PC-9 (cell line): ENCODE data around the gene RBMS2. TPM values are rescaled to one million over a fixed set of nuclear protein-coding genes. Genes with fewer than 3 reads are reported as not detected.

Experiments
- BruUV-seq: library from RNA; stranded (reverse); fragments of 400-500 nt; replicated peaks from 2 replicates; lab custom pipeline; 2021; lab: Mats Ljungman, UMichigan
- CTCF ChIA-PET: fragments of 300-600 bp; sonication (Branson Sonifier 250); formaldehyde crosslinking; loops from one replicate; lab custom pipeline; 2022; ENCODE audit warnings: antibody characterized with exemption; lab: Charles Lee
- POLR2A ChIA-PET: fragments of 300-600 bp; sonication (Branson Sonifier 250); formaldehyde crosslinking; loops from one replicate; lab custom pipeline; 2022; ENCODE audit warnings: antibody characterized with exemption; ENCODE audit not compliant: unreplicated experiment; lab: Charles Lee
- DNase-seq, 2 experiments: peaks; one replicate each; pipeline versions ENCODE4 v3.0.0 to v3.0.0-alpha.2; 2015 to 2022; ENCODE audit warnings: mixed read lengths in 1 of 2
- H2AFZ ChIP-seq: fragments of 200-600 bp; sonication (generic); 2 replicates; pipeline ENCODE4 v1.8.1; 2017; ENCODE audit warnings: antibody characterized with exemption
- H3F3A ChIP-seq: fragments of 200-600 bp; sonication (generic); 2 replicates; pipeline ENCODE4 v1.8.1; 2017; ENCODE audit warnings: antibody characterized with exemption, mild to moderate bottlenecking, low read depth; ENCODE audit not compliant: insufficient read depth
- H3K27ac ChIP-seq: fragments of 200-600 bp; sonication (generic); 2 replicates; pipeline ENCODE4 v1.6.1; 2016; ENCODE audit warnings: mixed run types
- H3K27me3 ChIP-seq: fragments of 200-600 bp; sonication (generic); 2 replicates; pipeline ENCODE4 v1.6.1; 2016; ENCODE audit warnings: low read depth, mixed run types; ENCODE audit not compliant: insufficient read depth
- H3K36me3 ChIP-seq: fragments of 200-600 bp; sonication (generic); 2 replicates; pipeline ENCODE4 v1.6.1; 2016; ENCODE audit warnings: low read depth, mixed run types
- H3K4me1 ChIP-seq: fragments of 200-600 bp; sonication (generic); replicated peaks from 2 replicates; pipeline ENCODE4 v1.6.1; 2016; ENCODE audit warnings: mixed run types; ENCODE audit not compliant: insufficient read depth
- H3K4me2 ChIP-seq: fragments of 200-600 bp; sonication (generic); 2 replicates; pipeline ENCODE4 v1.6.1; 2017; ENCODE audit warnings: mixed run types
- H3K4me3 ChIP-seq: fragments of 200-600 bp; sonication (generic); 2 replicates; pipeline ENCODE4 v1.6.1; 2016; ENCODE audit warnings: mixed run types
- H3K79me2 ChIP-seq: fragments of 200-600 bp; sonication (generic); 2 replicates; pipeline ENCODE4 v1.6.1; 2017; ENCODE audit warnings: low read depth, mixed run types
- H3K9me2 ChIP-seq: fragments of 200-600 bp; sonication (generic); 2 replicates; pipeline ENCODE4 v1.8.1; 2017; ENCODE audit warnings: mild to moderate bottlenecking; ENCODE audit not compliant: insufficient read depth
- H3K9me3 ChIP-seq: fragments of 200-600 bp; sonication (generic); 2 replicates; pipeline ENCODE4 v1.8.1; 2016; ENCODE audit warnings: low read depth; ENCODE audit not compliant: insufficient read depth
- H4K20me1 ChIP-seq: fragments of 200-600 bp; sonication (generic); 2 replicates; pipeline ENCODE4 v1.8.1; 2017; ENCODE audit not compliant: insufficient read depth
- EZH2 ChIP-seq: fragments of 200-600 bp; sonication (generic); IDR thresholded peaks from 2 replicates; pipeline ENCODE4 v1.8.0; 2017; ENCODE audit warnings: antibody characterized with exemption, low read depth
- intact Hi-C: fragments of 100-400 bp; cut with micrococcal nuclease; formaldehyde crosslinking; loops from one replicate; pipeline ENCODE4 v1.10.0; 2022; ENCODE audit not compliant: unreplicated experiment
- total RNA-seq: library from RNA; stranded (reverse); gene quantifications from 2 replicates; pipeline ENCODE4 v1.2.3, GENCODE V29; 2021
- TF ChIP-seq, protein P1 (sequence below): fragments of 200-600 bp; sonication (generic); conservative IDR thresholded peaks from 2 replicates; pipeline ENCODE4 v1.6.1; 2017; ENCODE audit warnings: mixed run types, antibody characterized with exemption, mild to moderate bottlenecking, moderate library complexity

Gene RBMS2
- total RNA-seq, 1 experiment from 2014 or later = 81.8 TPM

DNA sequence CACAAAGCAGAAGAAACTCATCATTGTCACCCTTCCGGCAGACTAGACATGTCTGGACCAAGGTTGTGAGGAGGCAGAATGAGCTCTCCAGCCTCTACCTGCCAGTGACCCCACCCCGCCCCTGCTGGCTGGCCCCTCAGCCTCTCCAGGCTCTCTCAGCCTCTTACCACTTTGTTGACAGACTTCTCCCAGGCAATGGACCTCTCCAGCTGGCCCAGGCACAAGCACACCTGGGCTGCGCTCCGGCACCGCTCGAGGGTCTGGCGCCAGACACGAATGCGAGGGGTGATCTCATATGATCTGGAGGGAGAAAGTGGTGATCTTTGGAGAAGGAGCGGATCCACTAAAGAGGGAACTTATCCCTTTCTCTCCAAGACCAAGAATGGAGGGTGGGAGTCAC is 78.2 kb downstream of the RBMS2 start:
- H3K27me3 ChIP-seq = no peaks in the 10 kb centered on the region
- H3K79me2 ChIP-seq = no peaks in the 10 kb centered on the region
- POLR2A ChIA-PET = no interaction called here
- H3K4me1 ChIP-seq = no peaks in the 10 kb centered on the region
- no peak overlapping the region for H3K27ac ChIP-seq
- no peaks in the 10 kb centered on the region for H3K9me3 ChIP-seq
- H3K4me2 ChIP-seq = no peak overlapping the region
- H4K20me1 ChIP-seq = peaks cover under 1% of the 10 kb centered on the region; the same call in 1 of the 2 replicates
- no peak overlapping the region for H2AFZ ChIP-seq
- DNase-seq = no peak
- peaks cover 33% of the 10 kb centered on the region for H3F3A ChIP-seq
- CTCF ChIA-PET = no interaction called here
- TF ChIP-seq EZH2 = no peak
- BruUV-seq = no TSS peak
- H3K9me2 ChIP-seq = no peaks in the 10 kb centered on the region
- no peak overlapping the region for H3K4me3 ChIP-seq
- intact Hi-C loops = no loop called here
- peaks cover 11% of the 10 kb centered on the region; the same call in 1 of the 2 replicates for H3K36me3 ChIP-seq

DNA sequence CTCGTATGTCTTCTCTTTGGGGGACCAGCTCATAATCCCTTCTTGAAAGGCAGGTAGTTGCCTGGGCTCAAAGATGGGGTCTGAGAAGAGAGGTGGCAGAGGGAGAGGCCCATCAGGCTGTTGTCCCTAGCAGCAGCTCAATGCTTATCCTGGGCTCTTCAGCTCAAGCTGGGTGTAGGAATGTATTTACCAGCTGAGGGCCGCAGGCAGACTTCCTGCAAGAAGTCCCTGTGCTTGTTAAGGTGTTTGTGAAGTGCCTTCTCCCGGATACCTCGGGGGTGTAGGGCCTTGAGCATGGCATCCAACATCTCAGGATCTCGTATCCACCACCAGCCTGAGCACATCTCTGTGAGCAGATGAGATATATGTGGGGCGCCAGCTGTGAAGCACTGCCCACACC is 79.1 kb downstream of the RBMS2 start:
- peaks cover 12% of the 10 kb centered on the region; the same call in 1 of the 2 replicates for H3K36me3 ChIP-seq
- no peaks in the 10 kb centered on the region for H3K4me1 ChIP-seq
- no peak overlapping the region for H3K4me3 ChIP-seq
- H3K9me2 ChIP-seq = no peaks in the 10 kb centered on the region
- H3K79me2 ChIP-seq = no peaks in the 10 kb centered on the region
- CTCF ChIA-PET = interaction anchor here (0.6 to 1.8 kb wide), 2 partner anchors 36 to 87 kb away, joined by 3 to 6 read pairs; partner anchors contain the start of gene PTGES3
- no peak for DNase-seq
- no peak overlapping the region for H2AFZ ChIP-seq
- H3K27ac ChIP-seq = no peak overlapping the region
- H3K4me2 ChIP-seq = no peak overlapping the region
- H3K9me3 ChIP-seq = no peaks in the 10 kb centered on the region
- no peaks in the 10 kb centered on the region for H4K20me1 ChIP-seq
- H3K27me3 ChIP-seq = no peaks in the 10 kb centered on the region
- TF ChIP-seq, protein P1, sequence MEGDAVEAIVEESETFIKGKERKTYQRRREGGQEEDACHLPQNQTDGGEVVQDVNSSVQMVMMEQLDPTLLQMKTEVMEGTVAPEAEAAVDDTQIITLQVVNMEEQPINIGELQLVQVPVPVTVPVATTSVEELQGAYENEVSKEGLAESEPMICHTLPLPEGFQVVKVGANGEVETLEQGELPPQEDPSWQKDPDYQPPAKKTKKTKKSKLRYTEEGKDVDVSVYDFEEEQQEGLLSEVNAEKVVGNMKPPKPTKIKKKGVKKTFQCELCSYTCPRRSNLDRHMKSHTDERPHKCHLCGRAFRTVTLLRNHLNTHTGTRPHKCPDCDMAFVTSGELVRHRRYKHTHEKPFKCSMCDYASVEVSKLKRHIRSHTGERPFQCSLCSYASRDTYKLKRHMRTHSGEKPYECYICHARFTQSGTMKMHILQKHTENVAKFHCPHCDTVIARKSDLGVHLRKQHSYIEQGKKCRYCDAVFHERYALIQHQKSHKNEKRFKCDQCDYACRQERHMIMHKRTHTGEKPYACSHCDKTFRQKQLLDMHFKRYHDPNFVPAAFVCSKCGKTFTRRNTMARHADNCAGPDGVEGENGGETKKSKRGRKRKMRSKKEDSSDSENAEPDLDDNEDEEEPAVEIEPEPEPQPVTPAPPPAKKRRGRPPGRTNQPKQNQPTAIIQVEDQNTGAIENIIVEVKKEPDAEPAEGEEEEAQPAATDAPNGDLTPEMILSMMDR = no peak
- TF ChIP-seq EZH2 = no peak
- intact Hi-C loops = no loop called here
- peaks cover 24% of the 10 kb centered on the region; the same call in 1 of the 2 replicates for H3F3A ChIP-seq
- BruUV-seq = no TSS peak
- POLR2A ChIA-PET = no interaction called here

DNA sequence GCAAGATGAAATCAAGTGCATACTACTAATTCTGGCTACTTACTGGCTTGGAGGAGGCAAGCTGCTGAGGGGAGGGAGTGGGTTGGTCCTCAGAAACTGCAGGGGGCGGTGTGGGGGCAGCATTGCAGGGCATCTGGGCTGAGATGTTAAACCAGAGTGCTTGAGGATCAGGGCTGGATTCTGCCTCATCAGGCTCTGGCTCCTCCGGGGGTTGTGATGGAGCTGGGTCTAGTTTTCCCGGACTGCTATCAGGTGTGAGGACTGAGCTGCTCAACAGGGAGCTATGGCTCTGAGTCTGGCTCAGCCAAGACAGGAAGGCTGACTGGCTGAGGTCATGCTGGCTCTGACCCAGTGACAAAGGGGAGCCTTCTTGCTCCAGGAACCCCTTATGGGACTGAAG is 79.9 kb downstream of the RBMS2 start:
- TF ChIP-seq, protein P1 = 0 out of 2 replicates have a peak, but pooled peaks have one; percentile 26
- TF ChIP-seq EZH2 = no peak
- H3K9me3 ChIP-seq = no peaks in the 10 kb centered on the region
- no peak overlapping the region for H3K4me2 ChIP-seq
- no peaks in the 10 kb centered on the region for H4K20me1 ChIP-seq
- H3K4me3 ChIP-seq = no peak overlapping the region
- H3K36me3 ChIP-seq = peaks cover 18% of the 10 kb centered on the region; the same call in 1 of the 2 replicates
- H3K9me2 ChIP-seq = no peaks in the 10 kb centered on the region
- no peaks in the 10 kb centered on the region for H3K4me1 ChIP-seq
- no TSS peak for BruUV-seq
- CTCF ChIA-PET = interaction anchor here (0.6 to 1.8 kb wide), 2 partner anchors 35 to 87 kb away, joined by 3 to 6 read pairs; partner anchors contain the start of gene PTGES3
- no peak overlapping the region for H3K27ac ChIP-seq
- no peaks in the 10 kb centered on the region for H3K27me3 ChIP-seq
- H3F3A ChIP-seq = peaks cover 16% of the 10 kb centered on the region; the same call in 1 of the 2 replicates
- no peak overlapping the region for H2AFZ ChIP-seq
- intact Hi-C loops = no loop called here
- no peaks in the 10 kb centered on the region for H3K79me2 ChIP-seq
- POLR2A ChIA-PET = no interaction called here
- DNase-seq = no peak

DNA sequence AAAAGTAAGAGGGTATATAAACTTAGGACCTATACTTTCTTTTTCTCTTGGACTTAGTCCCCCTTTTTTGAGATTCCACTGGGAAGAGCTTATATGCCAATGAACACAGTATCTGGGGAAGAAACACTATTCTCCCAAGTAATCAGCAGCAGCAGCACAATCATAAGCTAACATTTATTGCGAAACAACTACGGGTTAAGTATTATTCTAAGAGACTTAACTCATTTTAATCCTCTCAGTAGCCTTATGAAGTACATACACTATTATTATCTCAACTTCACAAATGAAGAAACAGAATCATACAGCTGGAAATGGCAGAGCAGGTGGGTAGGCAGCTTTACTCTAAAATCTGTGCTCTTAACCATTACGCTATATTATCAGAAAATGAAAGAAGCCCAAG is 80.6 kb downstream of the RBMS2 start:
- CTCF ChIA-PET = interaction anchor here (0.6 to 1.8 kb wide), 2 partner anchors 33 to 34 kb away, joined by 3 to 6 read pairs; no protein-coding TSS in a partner anchor

More for the DNA sequence above, 80.6 kb downstream of the RBMS2 start:
- Histone ChIP-seq H3K27me3 (no peaks in the 10 kb centered on the region), H2AFZ (no peak overlapping the region), H3K4me2 (no peak overlapping the region), H3K9me3 (no peaks in the 10 kb centered on the region), H3K4me3 (no peak overlapping the region), H3K4me1 (no peaks in the 10 kb centered on the region), H3K27ac (no peak overlapping the region), H3F3A (peaks cover 9% of the 10 kb centered on the region; the same call in 1 of the 2 replicates), H3K9me2 (no peaks in the 10 kb centered on the region), H4K20me1 (no peaks in the 10 kb centered on the region), H3K36me3 (peaks cover 18% of the 10 kb centered on the region), H3K79me2 (no peaks in the 10 kb centered on the region)
- POLR2A ChIA-PET = no interaction called here
- intact Hi-C loops = no loop called here
- no peak for DNase-seq
- no TSS peak for BruUV-seq
- TF ChIP-seq EZH2 = no peak
- TF ChIP-seq, protein P1 = no peak
